ENCODE measurements around the gene TMEM116. TPM values are rescaled to one million over a fixed set of nuclear protein-coding genes. Genes with fewer than 3 reads are reported as not detected.

Gene TMEM116
- total RNA-seq, 1 experiment from 2014 or later: 10.2 TPM

DNA sequence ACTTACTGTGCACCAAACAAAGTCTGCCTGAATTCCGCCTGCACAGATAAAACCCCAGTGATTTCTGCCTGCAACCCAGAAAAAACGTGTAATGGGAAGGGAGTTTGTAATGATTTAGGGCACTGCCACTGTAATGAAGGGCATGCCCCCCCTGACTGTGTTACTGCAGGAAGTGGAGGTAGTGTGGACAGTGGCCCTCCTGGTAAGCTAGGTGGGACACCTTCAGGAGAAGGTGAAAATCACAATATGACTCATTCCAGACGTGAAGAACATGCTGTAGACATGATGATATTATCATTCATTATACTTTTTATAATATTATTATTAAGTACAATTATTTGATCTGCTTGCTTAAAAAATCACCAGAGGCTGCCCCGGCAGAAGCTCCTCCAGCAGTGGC, 111.8 kb downstream of the TMEM116 start:
- no TSS peak for BruUV-seq (replicated peaks)
- Histone ChIP-seq H3K9me3 (ENCODE audit: control insufficient read depth, insufficient read depth, low read depth, low read length) (no peaks in the 10 kb centered on the region), H3K36me3 (ENCODE audit: control insufficient read depth, insufficient read depth, low read length) (peaks cover 4% of the 10 kb centered on the region; the same call in 1 of the 2 replicates), H3K4me3 (ENCODE audit: low read depth in 2 of 2, low read length in 2 of 2) (no peak overlapping the region), H3K27me3 (ENCODE audit: control insufficient read depth, insufficient read depth, low read length) (no peaks in the 10 kb centered on the region), H3K4me1 (ENCODE audit: control insufficient read depth, insufficient read depth, low read length) (no peaks in the 10 kb centered on the region), H3K27ac (ENCODE audit: low read length) (no peak overlapping the region)
- ChIA-PET POLR2A (no interaction called here), CTCF (no interaction called here)
- DNase-seq (ENCODE audit: low read depth, low spot score) (no peak), ATAC-seq (no peak)
- in situ Hi-C loops (cut with HindIII; ENCODE audit: low pct_unique_long_range_greater_than_20kb, low sequenced_read_pairs): no loop called here
- no peak for TF ChIP-seq SIN3A (IDR thresholded peaks at IDR 0.05; ENCODE audit: borderline replicate concordance, insufficient read depth, low read depth, low read length)
- peak; percentile 12; the same call in 1 of the 2 replicates for TF ChIP-seq POLR2AphosphoS5 (IDR thresholded peaks at IDR 0.05; ENCODE audit: low read depth, low read length)
- intact Hi-C loops (cut with micrococcal nuclease; ENCODE audit: unreplicated experiment): no loop called here

GRCh38 chr12:111894556-111894955, 118.4 kb downstream of the TMEM116 start:
- Histone ChIP-seq H3K27ac (ENCODE audit: low read length) (no peak overlapping the region), H3K4me3 (ENCODE audit: low read depth in 2 of 2, low read length in 2 of 2) (no peak overlapping the region), H3K9me3 (ENCODE audit: control insufficient read depth, insufficient read depth, low read depth, low read length) (no peaks in the 10 kb centered on the region), H3K4me1 (ENCODE audit: control insufficient read depth, insufficient read depth, low read length) (no peaks in the 10 kb centered on the region), H3K36me3 (ENCODE audit: control insufficient read depth, insufficient read depth, low read length) (peaks cover 19% of the 10 kb centered on the region; the same call in 1 of the 2 replicates), H3K27me3 (ENCODE audit: control insufficient read depth, insufficient read depth, low read length) (no peaks in the 10 kb centered on the region)
- no TSS peak for BruUV-seq (replicated peaks)
- in situ Hi-C loops (cut with HindIII; ENCODE audit: low pct_unique_long_range_greater_than_20kb, low sequenced_read_pairs): no loop called here
- DNase-seq (ENCODE audit: low read depth, low spot score) (no peak), ATAC-seq (no peak)
- CTCF ChIA-PET: no interaction called here
- POLR2A ChIA-PET: no interaction called here
- intact Hi-C loops (cut with micrococcal nuclease; ENCODE audit: unreplicated experiment): no loop called here
- TF ChIP-seq POLR2AphosphoS5 (IDR thresholded peaks at IDR 0.05; ENCODE audit: low read depth, low read length): no peak
- TF ChIP-seq TCF7L2 (IDR thresholded peaks at IDR 0.05; ENCODE audit: low read depth, low read length): no peak
- TF ChIP-seq SIN3A (IDR thresholded peaks at IDR 0.05; ENCODE audit: borderline replicate concordance, insufficient read depth, low read depth, low read length): no peak
- TF ChIP-seq, protein P1, sequence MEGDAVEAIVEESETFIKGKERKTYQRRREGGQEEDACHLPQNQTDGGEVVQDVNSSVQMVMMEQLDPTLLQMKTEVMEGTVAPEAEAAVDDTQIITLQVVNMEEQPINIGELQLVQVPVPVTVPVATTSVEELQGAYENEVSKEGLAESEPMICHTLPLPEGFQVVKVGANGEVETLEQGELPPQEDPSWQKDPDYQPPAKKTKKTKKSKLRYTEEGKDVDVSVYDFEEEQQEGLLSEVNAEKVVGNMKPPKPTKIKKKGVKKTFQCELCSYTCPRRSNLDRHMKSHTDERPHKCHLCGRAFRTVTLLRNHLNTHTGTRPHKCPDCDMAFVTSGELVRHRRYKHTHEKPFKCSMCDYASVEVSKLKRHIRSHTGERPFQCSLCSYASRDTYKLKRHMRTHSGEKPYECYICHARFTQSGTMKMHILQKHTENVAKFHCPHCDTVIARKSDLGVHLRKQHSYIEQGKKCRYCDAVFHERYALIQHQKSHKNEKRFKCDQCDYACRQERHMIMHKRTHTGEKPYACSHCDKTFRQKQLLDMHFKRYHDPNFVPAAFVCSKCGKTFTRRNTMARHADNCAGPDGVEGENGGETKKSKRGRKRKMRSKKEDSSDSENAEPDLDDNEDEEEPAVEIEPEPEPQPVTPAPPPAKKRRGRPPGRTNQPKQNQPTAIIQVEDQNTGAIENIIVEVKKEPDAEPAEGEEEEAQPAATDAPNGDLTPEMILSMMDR (IDR thresholded peaks at IDR 0.05): no peak
- TF ChIP-seq, protein P2, sequence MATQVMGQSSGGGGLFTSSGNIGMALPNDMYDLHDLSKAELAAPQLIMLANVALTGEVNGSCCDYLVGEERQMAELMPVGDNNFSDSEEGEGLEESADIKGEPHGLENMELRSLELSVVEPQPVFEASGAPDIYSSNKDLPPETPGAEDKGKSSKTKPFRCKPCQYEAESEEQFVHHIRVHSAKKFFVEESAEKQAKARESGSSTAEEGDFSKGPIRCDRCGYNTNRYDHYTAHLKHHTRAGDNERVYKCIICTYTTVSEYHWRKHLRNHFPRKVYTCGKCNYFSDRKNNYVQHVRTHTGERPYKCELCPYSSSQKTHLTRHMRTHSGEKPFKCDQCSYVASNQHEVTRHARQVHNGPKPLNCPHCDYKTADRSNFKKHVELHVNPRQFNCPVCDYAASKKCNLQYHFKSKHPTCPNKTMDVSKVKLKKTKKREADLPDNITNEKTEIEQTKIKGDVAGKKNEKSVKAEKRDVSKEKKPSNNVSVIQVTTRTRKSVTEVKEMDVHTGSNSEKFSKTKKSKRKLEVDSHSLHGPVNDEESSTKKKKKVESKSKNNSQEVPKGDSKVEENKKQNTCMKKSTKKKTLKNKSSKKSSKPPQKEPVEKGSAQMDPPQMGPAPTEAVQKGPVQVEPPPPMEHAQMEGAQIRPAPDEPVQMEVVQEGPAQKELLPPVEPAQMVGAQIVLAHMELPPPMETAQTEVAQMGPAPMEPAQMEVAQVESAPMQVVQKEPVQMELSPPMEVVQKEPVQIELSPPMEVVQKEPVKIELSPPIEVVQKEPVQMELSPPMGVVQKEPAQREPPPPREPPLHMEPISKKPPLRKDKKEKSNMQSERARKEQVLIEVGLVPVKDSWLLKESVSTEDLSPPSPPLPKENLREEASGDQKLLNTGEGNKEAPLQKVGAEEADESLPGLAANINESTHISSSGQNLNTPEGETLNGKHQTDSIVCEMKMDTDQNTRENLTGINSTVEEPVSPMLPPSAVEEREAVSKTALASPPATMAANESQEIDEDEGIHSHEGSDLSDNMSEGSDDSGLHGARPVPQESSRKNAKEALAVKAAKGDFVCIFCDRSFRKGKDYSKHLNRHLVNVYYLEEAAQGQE (IDR thresholded peaks at IDR 0.05; ENCODE audit: insufficient read depth in 1 of 2, low read depth in 2 of 2, low read length in 1 of 2): no peak

DNA sequence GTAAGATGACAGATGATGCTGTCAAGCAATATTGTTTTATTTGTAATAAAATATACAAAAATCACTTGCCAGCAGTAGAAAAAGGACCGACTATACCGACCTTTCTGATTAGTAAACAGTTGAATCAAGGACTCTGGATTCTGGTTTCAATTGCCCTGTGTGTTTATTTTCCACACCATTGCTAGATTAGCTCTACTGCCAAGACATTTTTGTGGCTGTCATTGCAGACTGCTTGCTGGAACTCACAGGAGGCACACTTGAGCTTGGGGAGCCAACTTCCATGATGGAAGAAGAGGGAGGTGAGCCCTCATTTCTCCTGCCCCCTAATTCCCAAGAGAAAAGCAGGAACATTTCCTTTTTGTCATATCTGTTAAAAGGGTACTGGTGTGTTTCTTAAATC, 119.7 kb downstream of the TMEM116 start:
- BruUV-seq (replicated peaks): no TSS peak
- CTCF ChIA-PET: interaction anchor here (0.7 kb wide), 1 partner anchor 305 kb away, joined by 4 read pairs; no protein-coding TSS in a partner anchor

More for the DNA sequence above, 119.7 kb downstream of the TMEM116 start:
- POLR2A ChIA-PET: interaction anchor here (0.7 kb wide), 1 partner anchor 368 kb away, joined by 21 read pairs; no protein-coding TSS in a partner anchor
- Histone ChIP-seq H3K27ac (ENCODE audit: low read length) (no peak overlapping the region), H3K36me3 (ENCODE audit: control insufficient read depth, insufficient read depth, low read length) (peaks cover 21% of the 10 kb centered on the region; the same call in 1 of the 2 replicates), H3K4me1 (ENCODE audit: control insufficient read depth, insufficient read depth, low read length) (no peaks in the 10 kb centered on the region), H3K4me3 (ENCODE audit: low read depth in 2 of 2, low read length in 2 of 2) (no peak overlapping the region), H3K9me3 (ENCODE audit: control insufficient read depth, insufficient read depth, low read depth, low read length) (no peaks in the 10 kb centered on the region), H3K27me3 (ENCODE audit: control insufficient read depth, insufficient read depth, low read length) (no peaks in the 10 kb centered on the region)
- in situ Hi-C loops (cut with HindIII; ENCODE audit: low pct_unique_long_range_greater_than_20kb, low sequenced_read_pairs) (no loop called here), intact Hi-C loops (cut with micrococcal nuclease; ENCODE audit: unreplicated experiment) (no loop called here)
- TF ChIP-seq, protein P1 (IDR thresholded peaks at IDR 0.05): no peak
- TF ChIP-seq TCF7L2 (IDR thresholded peaks at IDR 0.05; ENCODE audit: low read depth, low read length): no peak
- TF ChIP-seq, protein P2 (IDR thresholded peaks at IDR 0.05; ENCODE audit: insufficient read depth in 1 of 2, low read depth in 2 of 2, low read length in 1 of 2): no peak
- no peak for TF ChIP-seq SIN3A (IDR thresholded peaks at IDR 0.05; ENCODE audit: borderline replicate concordance, insufficient read depth, low read depth, low read length)
- no peak for TF ChIP-seq POLR2AphosphoS5 (IDR thresholded peaks at IDR 0.05; ENCODE audit: low read depth, low read length)
- DNase-seq (ENCODE audit: low read depth, low spot score) (no peak), ATAC-seq (no peak)
